ENCODE data around the gene VWF.
"Not testable (repeated sequence)": the region's sequence is repeated elsewhere in the genome, so short reads cannot be mapped to it uniquely, and the experiment has no call there.

VWF gene

DNA sequence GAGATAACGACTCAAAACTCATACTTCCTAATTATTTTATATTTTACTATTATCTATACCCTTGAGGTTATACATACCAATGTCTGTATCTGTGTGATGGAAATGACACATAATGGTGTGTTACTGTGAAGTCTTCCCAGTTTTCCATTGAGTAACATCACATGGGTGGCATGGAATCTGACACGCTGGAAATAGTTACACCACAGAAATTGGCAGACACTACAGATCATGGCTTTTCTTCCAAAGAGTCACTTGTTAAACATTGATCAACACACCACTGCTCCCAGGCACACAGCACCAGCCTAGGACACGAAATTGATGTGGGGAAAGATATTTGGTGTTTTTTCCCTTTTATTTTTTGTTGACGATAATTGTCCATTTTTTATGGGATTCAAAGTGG is 33.0 kb upstream of the VWF start:
- TF ChIP-seq, protein P1, sequence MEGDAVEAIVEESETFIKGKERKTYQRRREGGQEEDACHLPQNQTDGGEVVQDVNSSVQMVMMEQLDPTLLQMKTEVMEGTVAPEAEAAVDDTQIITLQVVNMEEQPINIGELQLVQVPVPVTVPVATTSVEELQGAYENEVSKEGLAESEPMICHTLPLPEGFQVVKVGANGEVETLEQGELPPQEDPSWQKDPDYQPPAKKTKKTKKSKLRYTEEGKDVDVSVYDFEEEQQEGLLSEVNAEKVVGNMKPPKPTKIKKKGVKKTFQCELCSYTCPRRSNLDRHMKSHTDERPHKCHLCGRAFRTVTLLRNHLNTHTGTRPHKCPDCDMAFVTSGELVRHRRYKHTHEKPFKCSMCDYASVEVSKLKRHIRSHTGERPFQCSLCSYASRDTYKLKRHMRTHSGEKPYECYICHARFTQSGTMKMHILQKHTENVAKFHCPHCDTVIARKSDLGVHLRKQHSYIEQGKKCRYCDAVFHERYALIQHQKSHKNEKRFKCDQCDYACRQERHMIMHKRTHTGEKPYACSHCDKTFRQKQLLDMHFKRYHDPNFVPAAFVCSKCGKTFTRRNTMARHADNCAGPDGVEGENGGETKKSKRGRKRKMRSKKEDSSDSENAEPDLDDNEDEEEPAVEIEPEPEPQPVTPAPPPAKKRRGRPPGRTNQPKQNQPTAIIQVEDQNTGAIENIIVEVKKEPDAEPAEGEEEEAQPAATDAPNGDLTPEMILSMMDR (IDR thresholded peaks at IDR 0.05; ENCODE audit: low read depth, low read length, missing control alignments) = no peak
- no peak overlapping the region for H3K4me3 ChIP-seq (ENCODE audit: low read depth, low read length)
- no peak for DNase-seq (ENCODE audit: low read depth)

DNA sequence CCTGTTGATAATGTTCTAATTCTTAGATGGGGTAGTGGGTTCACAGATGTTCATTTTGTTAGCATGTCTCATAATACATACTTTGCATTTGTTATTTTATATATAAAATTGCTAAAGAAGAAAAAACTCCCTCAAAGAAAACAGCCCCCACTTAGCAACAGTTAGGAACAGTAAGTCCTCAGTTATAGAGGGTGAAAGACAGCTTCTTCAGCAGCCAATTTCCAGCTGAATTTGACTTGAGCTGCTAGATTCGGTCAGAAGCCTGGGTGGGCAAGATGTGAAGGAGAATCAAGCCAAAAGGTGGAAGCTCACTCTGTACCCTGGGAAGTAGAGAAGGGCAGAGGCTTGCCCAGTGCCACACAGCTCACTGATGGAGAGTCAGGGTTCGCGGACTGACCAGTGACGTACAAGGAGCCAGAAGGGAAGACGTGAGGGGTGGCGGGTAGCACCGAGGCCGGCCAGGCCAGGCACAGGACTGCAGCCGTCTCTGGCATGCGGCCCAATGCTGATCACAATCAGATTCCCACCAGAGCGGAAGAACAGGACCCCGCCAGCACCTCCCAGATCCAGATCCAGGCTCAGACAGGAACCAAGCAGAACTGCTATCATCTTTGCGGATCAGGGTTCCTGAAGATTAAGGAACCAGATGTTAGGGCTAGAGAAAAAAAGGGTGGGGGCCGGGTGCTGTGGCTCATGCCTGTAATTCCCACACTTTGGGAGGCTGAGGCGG is 30.4 kb upstream of the VWF start:
- no peak for DNase-seq (ENCODE audit: low read depth)
- no peak overlapping the region for H3K4me3 ChIP-seq (ENCODE audit: low read depth, low read length)
- TF ChIP-seq, protein P1 (IDR thresholded peaks at IDR 0.05; ENCODE audit: low read depth, low read length, missing control alignments) = no peak

DNA sequence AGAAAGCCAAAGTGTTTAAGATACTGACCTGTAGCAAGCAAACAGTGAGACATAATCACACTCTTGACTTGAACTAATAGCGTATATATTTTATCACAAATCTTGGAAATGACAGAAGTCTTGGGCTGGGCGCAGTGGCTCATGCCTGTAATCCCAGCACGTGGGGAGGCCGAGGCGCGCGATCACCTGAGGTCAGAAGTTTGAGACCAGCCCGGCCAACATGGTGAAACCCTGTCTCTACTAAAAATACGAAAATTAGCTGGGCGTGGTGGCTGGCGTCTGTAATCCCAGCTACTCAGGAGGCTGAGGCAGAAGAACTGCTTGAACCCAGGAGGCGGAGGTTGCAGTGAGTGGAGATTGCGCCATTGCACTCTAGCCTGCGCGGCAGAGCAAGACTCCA is 24.3 kb upstream of the VWF start:
- H3K4me3 ChIP-seq (ENCODE audit: low read depth, low read length); DNase-seq (ENCODE audit: low read depth): not testable (repeated sequence)

DNA sequence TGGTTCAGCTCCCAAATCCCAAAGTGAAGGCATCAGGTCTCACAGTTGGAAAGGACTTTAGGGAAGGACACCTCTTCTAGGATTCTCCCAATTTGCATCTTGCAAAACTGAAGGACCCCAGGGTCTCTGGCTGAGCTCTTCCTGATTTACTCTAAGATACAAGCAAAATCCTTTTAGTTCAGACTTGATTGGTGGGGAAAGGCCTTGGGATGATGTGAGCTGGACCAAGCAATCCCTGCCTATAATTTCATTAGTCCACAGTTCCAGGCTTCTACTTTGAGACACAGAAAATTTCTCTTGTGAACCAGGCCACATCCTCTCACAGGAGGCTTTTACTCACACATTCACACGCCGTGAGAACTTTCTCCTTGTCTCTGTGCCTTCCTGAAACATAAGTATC is 23.6 kb upstream of the VWF start:
- no peak overlapping the region for H3K4me3 ChIP-seq (ENCODE audit: low read depth, low read length)
- TF ChIP-seq, protein P1 (IDR thresholded peaks at IDR 0.05; ENCODE audit: low read depth, low read length, missing control alignments) = no peak
- no peak for DNase-seq (ENCODE audit: low read depth)

- no peak for DNase-seq (ENCODE audit: low read depth)
- no peak overlapping the region for H3K4me3 ChIP-seq (ENCODE audit: low read depth, low read length)
- TF ChIP-seq, protein P1 (IDR thresholded peaks at IDR 0.05; ENCODE audit: low read depth, low read length, missing control alignments) = no peak
These were observed 22.5 kb upstream of the VWF start for GRCh38 chr12:6146951-6147350.

DNA sequence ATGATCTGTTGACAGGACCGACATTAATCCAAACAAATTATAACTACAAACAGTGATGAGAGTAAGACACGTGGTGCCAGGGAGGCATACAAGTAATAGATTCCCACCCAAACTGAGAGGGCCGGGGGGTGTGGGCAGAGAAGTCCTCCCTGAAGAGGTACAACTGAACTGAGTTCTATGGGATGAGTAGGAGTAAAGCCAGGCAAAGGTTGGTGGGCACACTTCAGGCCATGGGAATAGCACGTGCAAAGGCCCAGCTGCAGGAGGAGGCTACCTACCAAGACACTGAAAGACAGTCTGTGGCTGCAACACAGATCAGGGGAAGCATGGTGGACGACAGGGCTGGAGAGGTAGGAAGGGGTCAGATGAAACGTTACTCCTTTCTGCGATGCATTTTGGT is 22.0 kb upstream of the VWF start:
- TF ChIP-seq, protein P1 (IDR thresholded peaks at IDR 0.05; ENCODE audit: low read depth, low read length, missing control alignments) = no peak

DNA sequence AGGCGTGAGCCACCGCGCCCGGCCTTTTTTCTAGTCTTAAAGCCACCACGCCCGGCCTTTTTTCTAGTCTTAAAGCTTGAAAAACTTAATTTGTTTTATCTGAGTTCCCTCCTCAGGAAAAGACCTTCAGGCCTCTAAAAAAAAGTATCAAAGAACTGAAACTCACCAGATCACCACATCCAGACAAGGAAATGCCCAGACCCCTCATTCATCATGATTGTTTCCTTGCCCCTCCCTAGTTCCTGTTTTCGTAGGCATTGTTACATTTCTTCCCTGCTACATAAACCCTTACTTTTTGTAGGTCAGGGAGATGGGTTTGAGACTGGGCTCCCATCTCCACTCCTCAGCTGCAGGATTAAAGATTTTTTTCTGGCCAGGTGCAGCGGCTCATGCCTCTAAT is 21.1 kb upstream of the VWF start:
- TF ChIP-seq, protein P1 (IDR thresholded peaks at IDR 0.05; ENCODE audit: low read depth, low read length, missing control alignments) = no peak
- no peak for DNase-seq (ENCODE audit: low read depth)
- no peak overlapping the region for H3K4me3 ChIP-seq (ENCODE audit: low read depth, low read length)

More for the DNA sequence above, 22.0 kb upstream of the VWF start:
- no peak overlapping the region for H3K4me3 ChIP-seq (ENCODE audit: low read depth, low read length)
- DNase-seq (ENCODE audit: low read depth) = no peak
